Measurements from ENCODE around the gene SLC25A31. TPM values are rescaled to one million over a fixed set of nuclear protein-coding genes. Genes with fewer than 3 reads are reported as not detected.

The SLC25A31 gene
- total RNA-seq, 5 donors from 2014 or later (not counting 1 experiment from before 2014, with no cell fraction given) = not detected

GRCh38 chr4:127772769-127773671 lies 42.8 kb downstream of the SLC25A31 start:
- DNase-seq (no peak), ATAC-seq (replicated peaks in 1 of 4) (no peak)
- no peaks in the 10 kb centered on the region for H3K36me3 ChIP-seq (ENCODE audit: control insufficient read depth in 2 of 2, extremely low read depth in 1 of 2, insufficient read depth in 1 of 2, low read length in 1 of 2)
- peaks cover 41 to 45% of the 10 kb centered on the region in 2 donors for H3K27me3 Mint-ChIP-seq
- no peaks in the 10 kb centered on the region for H3K9me3 ChIP-seq
- H3K27ac Mint-ChIP-seq = no peak overlapping the region
- H3K4me1 ChIP-seq (ENCODE audit: control insufficient read depth in 1 of 2, extremely low read depth in 1 of 2, insufficient read depth in 2 of 2, low read length in 2 of 2) = no peaks in the 10 kb centered on the region
- ChIA-PET POLR2A (no interaction called here), CTCF (interaction anchor here in 1 of 2 donors (0.7 kb wide), 1 partner anchor 32 kb away, joined by 8 read pairs; no protein-coding TSS in a partner anchor)
- H3K4me1 Mint-ChIP-seq = no peaks in the 10 kb centered on the region
- no peak overlapping the region for H3K4me3 Mint-ChIP-seq
- peaks cover 0 to 9% of the 10 kb centered on the region in 2 experiments for H3K27me3 ChIP-seq (replicated peaks in 1 of 2; ENCODE audit: control insufficient read depth in 2 of 2, extremely low read depth in 1 of 2, insufficient read depth in 2 of 2, low read length in 1 of 2)
- H3K27ac ChIP-seq (ENCODE audit: low read length) = no peak overlapping the region
- 90% methylated on average over 3 of the region's 10 CpGs for WGBS (ENCODE audit: insufficient coverage)
- no peaks in the 10 kb centered on the region for H3K9me3 Mint-ChIP-seq
- no peaks in the 10 kb centered on the region for H3K36me3 Mint-ChIP-seq
- H3K4me3 ChIP-seq (ENCODE audit: control insufficient read depth in 1 of 2, extremely low read depth in 1 of 2, low read length in 1 of 2) = no peak overlapping the region

- POLR2A ChIA-PET = no interaction called here
- H3K4me1 Mint-ChIP-seq = peaks cover 0 to 5% (median 0%) of the 10 kb centered on the region in 3 donors
- peaks cover 57 to 64% of the 10 kb centered on the region in 2 donors for H3K27me3 Mint-ChIP-seq
Measured at GRCh38 chr4:127775843-127776242, 45.6 kb downstream of the SLC25A31 start.

GRCh38 chr4:127776620-127777019 lies 46.4 kb downstream of the SLC25A31 start:
- H3K27me3 Mint-ChIP-seq = peaks cover 57 to 68% of the 10 kb centered on the region in 2 donors
- no peaks in the 10 kb centered on the region for H3K36me3 Mint-ChIP-seq
- H3K4me1 Mint-ChIP-seq = peaks cover 7 to 10% (median 7%) of the 10 kb centered on the region in 3 donors
- peaks cover 0 to 5% of the 10 kb centered on the region in 2 experiments for H3K4me1 ChIP-seq (ENCODE audit: control insufficient read depth in 1 of 2, extremely low read depth in 1 of 2, insufficient read depth in 2 of 2, low read length in 2 of 2)
- ChIA-PET POLR2A (no interaction called here), CTCF (no interaction called here)
- no peak overlapping the region for H3K27ac ChIP-seq (ENCODE audit: low read length)
- peaks cover 7 to 25% of the 10 kb centered on the region in 2 experiments for H3K27me3 ChIP-seq (replicated peaks in 1 of 2; ENCODE audit: control insufficient read depth in 2 of 2, extremely low read depth in 1 of 2, insufficient read depth in 2 of 2, low read length in 1 of 2)
- 43% methylated on average over 1 of the region's 2 CpGs for WGBS (ENCODE audit: insufficient coverage)
- no peaks in the 10 kb centered on the region for H3K36me3 ChIP-seq (ENCODE audit: control insufficient read depth in 2 of 2, extremely low read depth in 1 of 2, insufficient read depth in 1 of 2, low read length in 1 of 2)
- no peak overlapping the region for H3K27ac Mint-ChIP-seq
- DNase-seq = no peak
- no peak overlapping the region for H3K4me3 Mint-ChIP-seq
- H3K9me3 ChIP-seq = no peaks in the 10 kb centered on the region
- no peak for ATAC-seq (replicated peaks in 1 of 4)
- no peak overlapping the region for H3K4me3 ChIP-seq (ENCODE audit: control insufficient read depth in 1 of 2, extremely low read depth in 1 of 2, low read length in 1 of 2)
- H3K9me3 Mint-ChIP-seq = no peaks in the 10 kb centered on the region

More at GRCh38 chr4:127775843-127776242, 45.6 kb downstream of the SLC25A31 start:
- no peaks in the 10 kb centered on the region for H3K36me3 Mint-ChIP-seq
- H3K9me3 ChIP-seq = no peaks in the 10 kb centered on the region
- no peak overlapping the region for H3K27ac Mint-ChIP-seq
- peaks cover under 1 to 18% of the 10 kb centered on the region in 2 experiments for H3K27me3 ChIP-seq (replicated peaks in 1 of 2; ENCODE audit: control insufficient read depth in 2 of 2, extremely low read depth in 1 of 2, insufficient read depth in 2 of 2, low read length in 1 of 2)
- ATAC-seq (replicated peaks in 1 of 4) (no peak), DNase-seq (no peak)
- no peaks in the 10 kb centered on the region for H3K9me3 Mint-ChIP-seq
- no CpG with 5 or more reads among the region's 4 CpGs for WGBS (ENCODE audit: insufficient coverage)
- H3K4me1 ChIP-seq (ENCODE audit: control insufficient read depth in 1 of 2, extremely low read depth in 1 of 2, insufficient read depth in 2 of 2, low read length in 2 of 2) = no peaks in the 10 kb centered on the region
- CTCF ChIA-PET = no interaction called here
- H3K36me3 ChIP-seq (ENCODE audit: control insufficient read depth in 2 of 2, extremely low read depth in 1 of 2, insufficient read depth in 1 of 2, low read length in 1 of 2) = no peaks in the 10 kb centered on the region
- H3K4me3 Mint-ChIP-seq = no peak overlapping the region
- no peak overlapping the region for H3K4me3 ChIP-seq (ENCODE audit: control insufficient read depth in 1 of 2, extremely low read depth in 1 of 2, low read length in 1 of 2)
- H3K27ac ChIP-seq (ENCODE audit: low read length) = no peak overlapping the region

- H3K4me1 ChIP-seq (ENCODE audit: control insufficient read depth in 1 of 2, extremely low read depth in 1 of 2, insufficient read depth in 2 of 2, low read length in 2 of 2) = peaks cover 0 to 13% of the 10 kb centered on the region in 2 experiments
- H3K4me3 ChIP-seq (ENCODE audit: control insufficient read depth in 1 of 2, extremely low read depth in 1 of 2, low read length in 1 of 2) = no peak overlapping the region
- Mint-ChIP-seq H3K9me3 (no peaks in the 10 kb centered on the region), H3K27ac (no peak overlapping the region), H3K4me1 (peaks cover 9 to 12% (median 9%) of the 10 kb centered on the region in 3 donors), H3K4me3 (no peak overlapping the region), H3K36me3 (no peaks in the 10 kb centered on the region), H3K27me3 (peaks cover 51 to 64% of the 10 kb centered on the region in 2 donors)
- ATAC-seq (replicated peaks in 1 of 4) (no peak), DNase-seq (no peak)
- WGBS (ENCODE audit: insufficient coverage) = 67% methylated on average over 2 of the region's 3 CpGs
- POLR2A ChIA-PET = no interaction called here
- H3K27ac ChIP-seq (ENCODE audit: low read length) = no peak overlapping the region
- CTCF ChIA-PET = no interaction called here
- H3K36me3 ChIP-seq (ENCODE audit: control insufficient read depth in 2 of 2, extremely low read depth in 1 of 2, insufficient read depth in 1 of 2, low read length in 1 of 2) = no peaks in the 10 kb centered on the region
- H3K27me3 ChIP-seq (replicated peaks in 1 of 2; ENCODE audit: control insufficient read depth in 2 of 2, extremely low read depth in 1 of 2, insufficient read depth in 2 of 2, low read length in 1 of 2) = peaks cover 7 to 33% of the 10 kb centered on the region in 2 experiments
- H3K9me3 ChIP-seq = no peaks in the 10 kb centered on the region
Measured at GRCh38 chr4:127777487-127777886, 47.3 kb downstream of the SLC25A31 start.

- H3K27ac ChIP-seq (ENCODE audit: low read length) = no peak overlapping the region
- H3K9me3 ChIP-seq = no peaks in the 10 kb centered on the region
- no peak overlapping the region for H3K27ac Mint-ChIP-seq
- ChIA-PET CTCF (no interaction called here), POLR2A (interaction anchor here in 1 of 2 donors (0.6 kb wide), 1 partner anchor 44 kb away, joined by 3 read pairs; no protein-coding TSS in a partner anchor)
- H3K36me3 Mint-ChIP-seq = no peaks in the 10 kb centered on the region
- no peak overlapping the region for H3K4me3 Mint-ChIP-seq
- H3K4me1 ChIP-seq (ENCODE audit: control insufficient read depth in 1 of 2, extremely low read depth in 1 of 2, insufficient read depth in 2 of 2, low read length in 2 of 2) = peaks cover 0 to 19% of the 10 kb centered on the region in 2 experiments
- WGBS (ENCODE audit: insufficient coverage) = no CpG with 5 or more reads among the region's 2 CpGs
- H3K27me3 ChIP-seq (replicated peaks in 1 of 2; ENCODE audit: control insufficient read depth in 2 of 2, extremely low read depth in 1 of 2, insufficient read depth in 2 of 2, low read length in 1 of 2) = peaks cover 7 to 36% of the 10 kb centered on the region in 2 experiments
- ATAC-seq (replicated peaks in 1 of 4) = no peak
- H3K4me3 ChIP-seq (ENCODE audit: control insufficient read depth in 1 of 2, extremely low read depth in 1 of 2, low read length in 1 of 2) = no peak overlapping the region
- DNase-seq = no peak
- H3K9me3 Mint-ChIP-seq = no peaks in the 10 kb centered on the region
- peaks cover 53 to 66% of the 10 kb centered on the region in 2 donors for H3K27me3 Mint-ChIP-seq
- no peaks in the 10 kb centered on the region for H3K36me3 ChIP-seq (ENCODE audit: control insufficient read depth in 2 of 2, extremely low read depth in 1 of 2, insufficient read depth in 1 of 2, low read length in 1 of 2)
- peaks cover 15 to 18% (median 16%) of the 10 kb centered on the region in 3 donors for H3K4me1 Mint-ChIP-seq
Measured at GRCh38 chr4:127778102-127778501, 47.9 kb downstream of the SLC25A31 start.

GRCh38 chr4:127780598-127780997 lies 50.4 kb downstream of the SLC25A31 start:
- H3K36me3 ChIP-seq (ENCODE audit: control insufficient read depth in 2 of 2, extremely low read depth in 1 of 2, insufficient read depth in 1 of 2, low read length in 1 of 2) = no peaks in the 10 kb centered on the region
- Mint-ChIP-seq H3K36me3 (no peaks in the 10 kb centered on the region), H3K9me3 (no peaks in the 10 kb centered on the region), H3K27ac (no peak overlapping the region), H3K27me3 (peaks cover 58 to 66% of the 10 kb centered on the region in 2 donors), H3K4me1 (peaks cover 18 to 20% (median 19%) of the 10 kb centered on the region in 3 donors), H3K4me3 (peak overlapping the region; percentile 31 to 77 (median 66))
- H3K4me3 ChIP-seq (ENCODE audit: control insufficient read depth in 1 of 2, extremely low read depth in 1 of 2, low read length in 1 of 2) = no peak overlapping the region
- no peaks in the 10 kb centered on the region for H3K9me3 ChIP-seq
- ChIA-PET CTCF (no interaction called here), POLR2A (no interaction called here)
- DNase-seq (no peak), ATAC-seq (replicated peaks in 1 of 4) (no peak)
- H3K27ac ChIP-seq (ENCODE audit: low read length) = no peak overlapping the region
- H3K4me1 ChIP-seq (ENCODE audit: control insufficient read depth in 1 of 2, extremely low read depth in 1 of 2, insufficient read depth in 2 of 2, low read length in 2 of 2) = peaks cover 0 to 20% of the 10 kb centered on the region in 2 experiments
- peaks cover 7 to 42% of the 10 kb centered on the region in 2 experiments for H3K27me3 ChIP-seq (replicated peaks in 1 of 2; ENCODE audit: control insufficient read depth in 2 of 2, extremely low read depth in 1 of 2, insufficient read depth in 2 of 2, low read length in 1 of 2)
- 95% methylated on average over 11 of the region's 12 CpGs for WGBS (ENCODE audit: insufficient coverage)
